ENCODE measurements around the gene SLC4A2.

GRCh38 chr7:151115121-151115835 is 55.9 kb downstream of the SLC4A2 start:
- no peak for TF ChIP-seq CTCF (conservative IDR thresholded peaks at IDR 0.05 in 1 of 2, IDR thresholded peaks at IDR 0.05 in 1 of 2; ENCODE audit: extremely low read depth in 1 of 2, insufficient read depth in 1 of 2, low read depth in 1 of 2, low read length in 2 of 2)
- no peak for TF ChIP-seq EZH2 (IDR thresholded peaks at IDR 0.05; ENCODE audit: borderline replicate concordance, low read length)

Measured in mammary epithelial cell (primary cell).